NT2/D1 (cell line): Measurements from ENCODE around the gene C3.

Experiments used
- SUZ12 ChIP-seq: IDR thresholded peaks from 2 replicates; pipeline ENCODE4 v1.6.1; 2011; ENCODE audit not compliant: insufficient read length, insufficient read depth; ENCODE audit errors: extremely low read depth
- ZNF274 ChIP-seq: IDR thresholded peaks from 2 replicates; pipeline ENCODE4 v1.6.1; 2011; ENCODE audit warnings: mild to moderate bottlenecking, low read depth, low read length

GRCh38 chr19:6718111-6718740 is 2.2 kb downstream of the C3 start:
- TF ChIP-seq ZNF274 (no peak), SUZ12 (no peak)
